Stimulated activated CD8-positive, alpha-beta memory T cell treated with anti-CD3 and anti-CD28 coated beads, Interleukin-7, amount 100 ng/mL, for 48 hours (primary cell): ENCODE results near the gene GRAMD1B.

ENCODE experiments used
- DNase-seq, 2 donors: peaks; one replicate each; pipeline ENCODE4 v3.0.0-alpha.2; 2020; ENCODE audit warnings: low read depth in 1 of 2; ENCODE audit errors: extremely low read depth in 1 of 2

Gene GRAMD1B

GRCh38 chr11:123584737-123585136, 154.7 kb downstream of the GRAMD1B start:
- DNase-seq, result no peak

- DNase-seq, result no peak
These were observed 155.1 kb downstream of the GRAMD1B start for GRCh38 chr11:123585206-123585605.

DNA sequence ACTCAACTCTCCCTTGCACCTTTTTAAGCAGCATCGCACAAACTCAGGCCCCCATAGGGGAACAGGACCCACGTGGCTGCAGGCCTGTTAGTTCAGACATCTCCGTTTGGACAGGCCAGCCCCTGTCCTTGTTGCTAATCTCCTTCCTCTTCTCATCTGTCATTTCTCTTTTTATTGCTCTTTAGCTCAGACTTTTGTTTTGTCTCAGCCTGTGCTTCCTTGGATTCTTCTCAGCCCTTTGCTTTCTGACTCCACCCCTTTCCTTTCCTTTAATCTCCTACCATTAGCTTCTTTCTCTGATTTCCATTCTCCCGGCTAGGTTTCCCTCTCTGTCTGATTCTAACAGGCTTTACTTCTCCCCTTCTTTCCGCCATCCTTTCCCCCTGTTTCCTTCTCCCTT, 155.6 kb downstream of the GRAMD1B start:
- no peak for DNase-seq

- DNase-seq, result no peak
These were observed 156.5 kb downstream of the GRAMD1B start for GRCh38 chr11:123586568-123586967.

GRCh38 chr11:123587044-123587443, 157.0 kb downstream of the GRAMD1B start:
- DNase-seq, result no peak

- DNase-seq, result no peak
These were observed 157.5 kb downstream of the GRAMD1B start for GRCh38 chr11:123587559-123587958.

DNA sequence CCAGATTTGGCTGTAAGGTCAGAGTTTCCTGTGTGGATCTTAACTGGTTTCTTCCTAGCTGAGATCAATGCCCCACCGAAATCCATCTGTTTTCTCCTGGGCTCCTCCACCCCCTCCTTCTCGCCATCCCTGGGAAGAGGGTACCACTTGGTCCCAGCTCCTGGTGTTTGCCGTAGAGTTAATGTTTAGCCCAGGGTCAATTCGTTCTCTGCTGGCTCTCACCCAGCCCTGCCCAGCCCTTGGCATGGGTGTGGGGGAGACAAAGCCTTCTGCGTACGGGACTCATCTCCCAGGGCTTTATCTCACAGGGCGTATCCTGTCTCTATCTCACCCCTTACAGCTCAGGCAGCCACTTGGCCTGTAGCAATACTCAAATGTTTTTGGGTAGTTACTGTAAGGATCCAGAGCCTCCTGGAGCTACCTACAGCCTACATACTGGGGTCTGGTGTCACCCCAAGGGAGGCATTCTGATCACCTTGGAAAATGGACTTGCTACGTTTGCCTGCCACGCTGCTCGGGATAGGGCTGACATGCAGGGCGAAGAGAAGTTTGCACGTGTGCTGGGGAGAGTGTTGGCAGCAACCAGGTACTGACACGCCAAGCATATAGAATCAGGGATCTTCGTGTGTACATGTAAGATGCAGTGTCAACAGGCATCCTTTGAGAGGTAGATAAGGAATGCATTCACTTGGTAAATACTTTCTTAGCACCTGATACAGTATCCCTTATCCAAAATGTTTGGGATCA, 158.2 kb downstream of the GRAMD1B start:
- no peak for DNase-seq

DNA sequence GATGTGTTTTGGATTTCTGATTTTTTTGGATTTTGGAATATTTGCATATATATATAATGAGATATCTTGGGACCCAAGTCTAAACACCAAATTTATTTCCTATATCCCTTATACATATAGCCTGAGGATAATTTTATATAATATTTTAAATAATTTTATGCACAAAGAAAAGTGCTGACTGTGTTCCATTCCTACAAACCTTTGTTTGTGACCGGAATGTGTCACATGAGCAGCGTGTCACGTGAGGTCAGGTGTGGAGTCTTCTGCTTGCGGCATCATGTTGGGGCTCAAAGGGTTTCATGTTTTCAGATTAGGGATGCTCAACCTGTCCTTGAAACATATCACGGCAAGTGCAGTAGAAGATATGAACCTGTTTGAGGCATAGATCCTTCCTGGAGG, 158.8 kb downstream of the GRAMD1B start:
- no peak for DNase-seq

DNA sequence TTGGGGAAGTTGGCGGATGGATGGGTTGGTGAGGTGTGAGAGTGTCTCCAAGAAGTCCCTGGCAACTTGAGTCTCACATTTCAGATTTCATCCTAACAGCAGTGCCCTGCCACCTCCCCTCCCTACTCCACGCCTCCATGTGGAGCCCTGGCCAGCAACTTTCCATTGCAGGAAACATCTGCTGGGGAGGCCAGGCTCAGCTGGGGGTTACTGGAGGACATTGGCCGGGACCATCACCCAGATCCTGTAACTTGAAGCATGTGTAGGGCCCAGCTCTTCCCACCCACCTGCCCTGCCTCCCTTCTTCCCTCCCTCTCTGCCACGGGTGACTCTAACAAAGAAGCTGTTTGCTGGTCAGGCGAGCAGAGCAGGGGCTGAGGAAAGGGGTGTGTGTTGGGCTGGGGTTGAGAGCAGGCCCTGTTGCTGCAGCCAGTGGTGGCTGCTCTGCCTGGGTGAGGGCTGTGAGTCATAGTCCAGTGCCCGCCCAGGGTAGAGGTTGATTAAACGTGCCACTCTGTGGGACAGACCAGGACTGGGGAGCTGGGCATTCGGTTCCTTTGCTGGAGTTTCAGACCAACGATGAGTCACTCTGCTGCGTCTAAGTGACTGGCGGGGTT, 160.3 kb downstream of the GRAMD1B start:
- no peak for DNase-seq

- no peak for DNase-seq
These were observed 163.5 kb downstream of the GRAMD1B start for GRCh38 chr11:123593570-123593969.

- DNase-seq, result no peak
These were observed 164.3 kb downstream of the GRAMD1B start for GRCh38 chr11:123594188-123594901.

DNA sequence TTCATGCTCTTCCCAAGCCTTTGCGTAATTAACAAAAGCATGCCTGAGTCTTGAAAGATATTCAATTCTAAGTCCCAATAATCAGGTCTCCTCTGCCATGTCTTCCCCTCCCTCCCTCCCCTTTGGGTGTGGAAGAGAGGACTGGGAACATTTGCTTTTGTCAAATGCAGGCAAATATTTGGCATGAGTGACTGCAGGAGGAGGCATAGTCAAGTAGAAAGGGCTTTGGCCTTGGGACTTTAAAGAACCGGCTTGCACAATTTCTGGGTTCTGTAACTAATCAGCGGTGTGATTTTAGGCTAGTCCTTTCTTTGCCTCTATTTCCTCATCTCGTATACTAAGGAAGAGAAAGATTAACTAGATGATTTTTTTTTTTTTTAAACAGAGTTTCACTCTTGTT, 164.9 kb downstream of the GRAMD1B start:
- no peak for DNase-seq

- DNase-seq, result no peak
These were observed 167.8 kb downstream of the GRAMD1B start for GRCh38 chr11:123597859-123598258.

DNA sequence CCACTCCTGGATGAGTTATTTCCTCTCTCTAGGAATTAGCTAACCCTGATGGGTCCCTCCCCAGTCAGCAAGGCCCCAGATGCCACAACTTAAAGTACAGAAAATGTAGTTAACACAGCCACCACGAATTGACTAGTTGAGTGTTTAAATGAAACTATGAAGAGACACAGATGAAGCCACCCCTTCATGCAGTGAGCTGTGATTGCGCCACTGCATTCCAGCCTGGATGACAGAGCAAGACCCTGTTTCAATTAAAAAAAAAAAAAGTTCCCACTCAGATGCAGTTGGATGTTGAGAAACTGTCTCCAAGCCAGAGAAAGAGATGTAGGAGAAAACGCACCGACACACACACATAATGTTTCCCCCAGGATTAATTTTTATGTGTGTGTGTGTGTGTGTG, 171.1 kb downstream of the GRAMD1B start:
- no peak for DNase-seq

GRCh38 chr11:123601743-123602142, 171.7 kb downstream of the GRAMD1B start:
- DNase-seq, result no peak

DNA sequence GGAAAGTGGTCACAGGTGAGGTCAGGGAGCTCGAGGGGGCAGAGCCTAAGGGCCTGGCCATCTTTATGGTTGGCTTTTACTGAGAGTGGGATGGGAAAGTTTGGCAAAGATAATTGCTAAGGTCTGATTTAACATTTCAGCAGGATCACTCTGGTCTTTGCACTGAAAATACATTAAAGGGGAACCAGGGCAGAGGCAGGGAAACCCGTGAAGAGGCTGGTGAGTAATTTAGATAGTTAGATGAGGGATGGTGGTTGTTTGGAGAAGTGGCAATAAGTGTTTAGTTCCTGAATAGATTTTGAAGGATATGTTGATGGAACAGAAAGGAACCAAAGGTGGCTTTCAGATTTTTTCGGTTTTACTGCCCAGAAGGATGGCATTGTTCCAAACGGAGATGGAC, 173.6 kb downstream of the GRAMD1B start:
- DNase-seq, result no peak

- DNase-seq, result no peak
These were observed 177.7 kb downstream of the GRAMD1B start for GRCh38 chr11:123607781-123608180.

GRCh38 chr11:123608371-123608770, 178.3 kb downstream of the GRAMD1B start:
- no peak for DNase-seq

DNA sequence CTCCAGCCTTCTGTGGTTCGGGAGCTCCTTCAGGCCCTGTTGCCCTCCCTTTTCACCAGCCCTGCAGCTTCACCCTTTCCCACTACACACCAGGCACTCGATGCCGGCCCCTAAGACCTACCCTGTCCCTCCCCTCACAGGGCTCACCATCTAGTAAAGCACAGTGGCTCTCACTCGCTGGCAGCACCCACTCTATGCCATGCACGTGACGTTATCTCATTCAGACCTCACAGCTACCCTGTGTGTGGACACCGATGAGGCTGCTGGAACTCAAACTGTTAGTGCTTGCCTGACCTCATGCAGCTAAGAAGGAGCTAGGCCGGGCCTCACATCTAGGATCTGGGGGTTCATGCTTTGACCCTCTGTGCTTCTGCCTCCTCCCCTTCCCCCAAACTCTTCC, 178.9 kb downstream of the GRAMD1B start:
- DNase-seq, result no peak

GRCh38 chr11:123611698-123612097, 181.6 kb downstream of the GRAMD1B start:
- no peak for DNase-seq

DNA sequence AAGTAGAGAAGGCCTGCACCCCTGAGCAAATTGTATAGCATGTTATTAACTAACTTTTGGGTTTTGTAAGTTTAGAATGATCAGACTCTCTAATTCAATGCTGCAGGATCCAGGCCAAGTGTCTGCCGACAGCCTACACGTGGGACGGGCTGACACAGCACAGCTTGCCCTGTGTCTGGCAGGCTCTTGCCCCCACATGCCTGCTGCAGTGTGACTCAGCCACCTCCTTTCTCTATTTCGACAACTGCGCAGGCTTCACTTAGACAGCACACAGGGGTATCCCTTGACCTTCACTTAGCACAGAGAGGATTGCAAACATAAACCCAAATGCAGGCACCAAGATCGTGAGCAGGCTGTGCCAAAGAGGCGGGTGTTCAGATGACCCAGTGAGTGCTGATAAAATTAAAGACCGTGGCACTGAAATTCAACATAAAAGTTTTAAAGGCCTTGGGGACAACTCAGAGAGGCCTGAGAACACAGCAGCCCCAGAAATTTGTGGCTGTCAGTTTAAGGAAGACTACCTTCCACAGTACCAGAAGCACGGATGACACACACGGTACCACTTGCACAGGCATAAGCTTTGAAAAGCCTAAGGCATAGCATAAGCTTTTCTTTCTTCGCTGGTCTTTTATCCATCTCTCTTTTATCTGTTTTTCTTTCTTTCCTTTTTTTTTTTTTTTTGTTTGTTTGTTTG, 186.6 kb downstream of the GRAMD1B start:
- no peak for DNase-seq
